Measurements from ENCODE around the gene CHRNA4.

Gene CHRNA4

DNA sequence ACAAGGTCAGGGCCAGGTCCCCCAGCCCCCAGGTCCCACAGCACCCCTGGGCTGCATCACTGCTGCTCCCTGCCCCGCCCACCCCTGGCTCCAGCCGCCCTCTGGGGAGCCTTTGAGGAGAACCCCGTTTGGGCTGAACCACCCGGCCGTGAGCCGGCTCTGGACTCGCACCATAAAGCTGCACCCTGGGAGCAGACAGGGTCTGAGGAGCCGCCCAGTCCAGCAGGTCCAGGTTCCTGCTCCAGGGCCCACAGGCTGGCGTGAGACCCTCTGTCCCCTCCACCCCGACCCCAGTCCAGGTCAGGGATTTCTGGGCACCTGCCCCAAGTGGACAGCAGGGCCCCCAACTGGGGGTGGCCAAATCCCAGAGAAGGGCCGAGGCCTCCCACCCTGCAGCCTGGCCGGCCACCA, 8.3 kb downstream of the CHRNA4 start:
- Histone ChIP-seq H2BK5ac (ENCODE audit: low read depth, low read length, poor library complexity) (no peak overlapping the region), H3K27me3 (ENCODE audit: insufficient read depth, low read length) (no peaks in the 10 kb centered on the region), H4K8ac (ENCODE audit: low read depth, low read length) (no peak overlapping the region), H3K79me2 (ENCODE audit: control insufficient read depth, insufficient read depth, low read length, poor library complexity) (no peaks in the 10 kb centered on the region), H3K18ac (ENCODE audit: low read length) (no peak overlapping the region), H3K14ac (ENCODE audit: low read length) (no peak overlapping the region), H4K91ac (ENCODE audit: low read depth, low read length) (no peak overlapping the region), H3K9me3 (ENCODE audit: insufficient read depth, low read depth, low read length) (peaks cover 22% of the 10 kb centered on the region), H2AK5ac (ENCODE audit: low read length) (no peak overlapping the region), H3K4me2 (ENCODE audit: low read length) (no peak overlapping the region), H3K4me3 (ENCODE audit: low read depth, low read length) (no peak overlapping the region), H3K9ac (ENCODE audit: low read length) (no peak overlapping the region), H4K12ac (ENCODE audit: low read depth, low read length) (no peak overlapping the region), H3K23ac (ENCODE audit: low read length) (no peak overlapping the region), H3K36me3 (ENCODE audit: control insufficient read depth in 1 of 2, insufficient read depth in 2 of 2, low read length in 2 of 2) (no peaks in the 10 kb centered on the region), H3K4me1 (ENCODE audit: control insufficient read depth in 1 of 2, insufficient read depth in 2 of 2, low read length in 2 of 2) (no peaks in the 10 kb centered on the region), H3K79me1 (ENCODE audit: low read length) (no peaks in the 10 kb centered on the region), H2BK12ac (ENCODE audit: low read length) (no peak overlapping the region), H3K27ac (ENCODE audit: low read depth, low read length) (no peak overlapping the region), H3K4ac (ENCODE audit: low read depth, low read length) (no peak overlapping the region), H2BK120ac (ENCODE audit: insufficient read depth, low read length, poor library complexity) (no peak overlapping the region), H2AFZ (ENCODE audit: insufficient read depth, low read length, poor library complexity) (no peak overlapping the region)
- no CpG with 5 or more reads among the region's 12 CpGs for WGBS (ENCODE audit: extremely low coverage, insufficient coverage, insufficient read length)
- no peak for DNase-seq

DNA sequence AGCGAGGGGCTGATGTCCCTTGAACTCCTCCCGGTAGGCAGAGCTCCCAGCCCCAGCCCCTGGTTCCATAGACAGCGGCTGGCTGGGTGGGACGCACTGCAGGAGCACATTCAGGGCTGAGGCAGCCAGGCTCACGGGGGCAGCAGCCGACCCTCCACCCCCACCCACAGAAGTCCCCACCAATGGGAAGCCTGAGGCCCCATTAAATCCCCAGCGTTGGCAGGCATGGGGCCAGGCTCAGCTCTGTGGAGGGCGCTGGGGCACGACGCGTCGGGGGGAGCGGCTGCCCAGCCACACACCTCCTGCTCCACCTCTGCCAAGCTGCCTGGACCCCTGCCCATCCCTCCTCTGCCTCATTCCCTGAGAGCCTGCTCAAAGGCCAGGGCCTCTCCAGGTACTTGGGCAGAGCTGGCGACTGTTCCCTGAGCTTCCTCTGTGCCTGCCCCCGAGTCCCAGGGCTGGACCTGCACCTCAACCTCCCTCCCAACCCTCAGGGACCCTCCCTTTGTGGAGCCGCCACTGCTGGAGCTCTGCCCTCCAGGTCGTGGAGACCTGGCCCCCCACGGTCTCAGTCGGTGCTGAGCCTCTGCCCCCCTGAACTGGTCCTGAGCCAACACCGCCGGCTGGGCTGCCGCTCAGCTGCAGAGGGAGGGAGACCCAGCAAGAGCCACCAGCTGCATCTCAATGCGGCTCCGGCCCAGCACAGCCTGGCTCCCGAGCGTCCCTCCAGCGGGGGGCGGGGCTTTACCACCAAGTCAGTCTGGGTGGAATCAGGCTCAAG, 9.1 kb downstream of the CHRNA4 start:
- H3K27ac ChIP-seq (ENCODE audit: low read depth, low read length) = no peak overlapping the region
- WGBS (ENCODE audit: extremely low coverage, insufficient coverage, insufficient read length) = no CpG with 5 or more reads among the region's 28 CpGs
- H3K23ac ChIP-seq (ENCODE audit: low read length) = no peak overlapping the region
- H4K91ac ChIP-seq (ENCODE audit: low read depth, low read length) = no peak overlapping the region
- H3K36me3 ChIP-seq (ENCODE audit: control insufficient read depth in 1 of 2, insufficient read depth in 2 of 2, low read length in 2 of 2) = no peaks in the 10 kb centered on the region
- no peak overlapping the region for H3K18ac ChIP-seq (ENCODE audit: low read length)
- no peak overlapping the region for H2BK120ac ChIP-seq (ENCODE audit: insufficient read depth, low read length, poor library complexity)
- no peak overlapping the region for H2AFZ ChIP-seq (ENCODE audit: insufficient read depth, low read length, poor library complexity)
- H3K27me3 ChIP-seq (ENCODE audit: insufficient read depth, low read length) = no peaks in the 10 kb centered on the region
- H3K4me1 ChIP-seq (ENCODE audit: control insufficient read depth in 1 of 2, insufficient read depth in 2 of 2, low read length in 2 of 2) = no peaks in the 10 kb centered on the region
- H4K8ac ChIP-seq (ENCODE audit: low read depth, low read length) = no peak overlapping the region
- no peak overlapping the region for H2BK5ac ChIP-seq (ENCODE audit: low read depth, low read length, poor library complexity)
- no peak overlapping the region for H3K4me3 ChIP-seq (ENCODE audit: low read depth, low read length)
- no peak overlapping the region for H3K9ac ChIP-seq (ENCODE audit: low read length)
- no peak overlapping the region for H2BK12ac ChIP-seq (ENCODE audit: low read length)
- H3K4ac ChIP-seq (ENCODE audit: low read depth, low read length) = no peak overlapping the region
- H3K14ac ChIP-seq (ENCODE audit: low read length) = no peak overlapping the region
- H2AK5ac ChIP-seq (ENCODE audit: low read length) = no peak overlapping the region
- no peak overlapping the region for H3K4me2 ChIP-seq (ENCODE audit: low read length)
- no peak for DNase-seq
- H3K9me3 ChIP-seq (ENCODE audit: insufficient read depth, low read depth, low read length) = peaks cover 20% of the 10 kb centered on the region
- no peak overlapping the region for H4K12ac ChIP-seq (ENCODE audit: low read depth, low read length)
- no peaks in the 10 kb centered on the region for H3K79me2 ChIP-seq (ENCODE audit: control insufficient read depth, insufficient read depth, low read length, poor library complexity)
- H3K79me1 ChIP-seq (ENCODE audit: low read length) = no peaks in the 10 kb centered on the region

DNA sequence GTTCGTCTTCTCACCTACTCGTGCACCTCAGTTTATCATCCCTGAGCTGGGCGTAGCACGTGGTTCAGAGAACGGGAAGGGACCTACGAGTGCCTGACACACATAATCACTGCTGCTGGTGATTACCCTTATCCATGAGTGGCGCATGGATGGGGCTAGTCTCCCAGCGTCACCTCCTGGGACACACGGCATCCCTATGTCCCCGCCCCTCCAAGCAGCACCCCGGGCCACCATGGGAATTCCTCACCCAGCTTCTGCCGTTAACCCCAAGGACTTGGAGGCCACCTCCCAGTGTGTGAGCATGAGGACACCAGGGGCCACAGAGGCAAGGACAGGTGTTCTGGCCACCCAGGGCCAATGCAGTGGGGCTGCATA, 9.8 kb downstream of the CHRNA4 start:
- Histone ChIP-seq H3K4ac (ENCODE audit: low read depth, low read length) (no peak overlapping the region), H3K14ac (ENCODE audit: low read length) (no peak overlapping the region), H2BK12ac (ENCODE audit: low read length) (no peak overlapping the region), H4K8ac (ENCODE audit: low read depth, low read length) (no peak overlapping the region), H2BK120ac (ENCODE audit: insufficient read depth, low read length, poor library complexity) (no peak overlapping the region), H4K12ac (ENCODE audit: low read depth, low read length) (no peak overlapping the region), H3K9ac (ENCODE audit: low read length) (no peak overlapping the region), H3K27ac (ENCODE audit: low read depth, low read length) (no peak overlapping the region), H3K23ac (ENCODE audit: low read length) (no peak overlapping the region), H3K79me1 (ENCODE audit: low read length) (no peaks in the 10 kb centered on the region), H3K4me1 (ENCODE audit: control insufficient read depth in 1 of 2, insufficient read depth in 2 of 2, low read length in 2 of 2) (no peaks in the 10 kb centered on the region), H3K4me2 (ENCODE audit: low read length) (no peak overlapping the region), H2AFZ (ENCODE audit: insufficient read depth, low read length, poor library complexity) (no peak overlapping the region), H2AK5ac (ENCODE audit: low read length) (no peak overlapping the region), H3K9me3 (ENCODE audit: insufficient read depth, low read depth, low read length) (peaks cover 18% of the 10 kb centered on the region), H3K4me3 (ENCODE audit: low read depth, low read length) (no peak overlapping the region), H3K18ac (ENCODE audit: low read length) (no peak overlapping the region), H3K79me2 (ENCODE audit: control insufficient read depth, insufficient read depth, low read length, poor library complexity) (no peaks in the 10 kb centered on the region), H2BK5ac (ENCODE audit: low read depth, low read length, poor library complexity) (no peak overlapping the region), H3K27me3 (ENCODE audit: insufficient read depth, low read length) (no peaks in the 10 kb centered on the region), H4K91ac (ENCODE audit: low read depth, low read length) (no peak overlapping the region), H3K36me3 (ENCODE audit: control insufficient read depth in 1 of 2, insufficient read depth in 2 of 2, low read length in 2 of 2) (no peaks in the 10 kb centered on the region)
- DNase-seq = no peak
- no CpG with 5 or more reads among the region's 12 CpGs for WGBS (ENCODE audit: extremely low coverage, insufficient coverage, insufficient read length)

DNA sequence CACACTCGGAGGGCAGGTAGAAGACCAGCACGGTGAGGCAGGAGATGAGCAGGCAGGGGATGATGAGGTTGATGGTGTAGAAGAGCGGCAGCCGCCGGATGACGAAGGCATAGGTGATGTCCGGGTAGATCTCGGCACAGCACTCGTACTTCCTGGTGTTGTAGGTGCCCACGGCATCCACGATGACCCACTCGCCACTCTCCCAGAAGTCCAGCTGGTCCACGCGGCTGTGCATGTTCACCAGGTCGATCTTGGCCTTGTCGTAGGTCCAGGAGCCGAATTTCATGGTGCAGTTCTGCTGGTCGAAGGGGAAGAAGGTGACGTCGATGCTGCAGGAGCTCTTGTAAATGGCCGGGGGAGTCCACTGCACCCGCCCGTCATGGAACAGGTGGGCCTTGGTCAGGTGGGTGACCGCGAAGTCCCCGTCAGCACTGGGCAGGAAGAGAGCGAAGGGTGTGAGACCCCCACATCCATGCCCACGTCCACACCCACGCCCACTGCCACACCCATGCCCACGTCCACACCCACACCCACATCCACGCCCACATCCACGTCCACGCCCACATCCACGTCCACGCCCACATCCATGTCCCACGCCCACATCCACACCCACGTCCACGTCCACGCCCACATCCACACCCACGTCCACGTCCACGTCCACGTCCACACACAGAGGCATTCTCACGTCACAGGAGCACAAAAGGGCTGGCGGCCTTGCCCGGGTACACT, 10.4 kb downstream of the CHRNA4 start:
- DNase-seq = no peak
- Histone ChIP-seq H3K36me3 (ENCODE audit: control insufficient read depth in 1 of 2, insufficient read depth in 2 of 2, low read length in 2 of 2) (no peaks in the 10 kb centered on the region), H3K9me3 (ENCODE audit: insufficient read depth, low read depth, low read length) (peaks cover 18% of the 10 kb centered on the region), H3K79me1 (ENCODE audit: low read length) (no peaks in the 10 kb centered on the region), H2BK120ac (ENCODE audit: insufficient read depth, low read length, poor library complexity) (no peak overlapping the region), H2AK5ac (ENCODE audit: low read length) (no peak overlapping the region), H3K4me3 (ENCODE audit: low read depth, low read length) (peak overlapping the region; percentile 13), H3K14ac (ENCODE audit: low read length) (no peak overlapping the region), H3K9ac (ENCODE audit: low read length) (no peak overlapping the region), H4K8ac (ENCODE audit: low read depth, low read length) (no peak overlapping the region), H4K12ac (ENCODE audit: low read depth, low read length) (no peak overlapping the region), H3K27ac (ENCODE audit: low read depth, low read length) (no peak overlapping the region), H3K4me1 (ENCODE audit: control insufficient read depth in 1 of 2, insufficient read depth in 2 of 2, low read length in 2 of 2) (no peaks in the 10 kb centered on the region), H3K18ac (ENCODE audit: low read length) (no peak overlapping the region), H2AFZ (ENCODE audit: insufficient read depth, low read length, poor library complexity) (no peak overlapping the region), H3K23ac (ENCODE audit: low read length) (no peak overlapping the region), H3K4me2 (ENCODE audit: low read length) (no peak overlapping the region), H3K27me3 (ENCODE audit: insufficient read depth, low read length) (no peaks in the 10 kb centered on the region), H2BK5ac (ENCODE audit: low read depth, low read length, poor library complexity) (no peak overlapping the region), H2BK12ac (ENCODE audit: low read length) (no peak overlapping the region), H3K79me2 (ENCODE audit: control insufficient read depth, insufficient read depth, low read length, poor library complexity) (no peaks in the 10 kb centered on the region), H4K91ac (ENCODE audit: low read depth, low read length) (no peak overlapping the region), H3K4ac (ENCODE audit: low read depth, low read length) (no peak overlapping the region)
- no CpG with 5 or more reads among the region's 46 CpGs for WGBS (ENCODE audit: extremely low coverage, insufficient coverage, insufficient read length)
